GM08714 (cell line): ENCODE measurements around the gene SYP.
"Not testable (repeated sequence)": the region's sequence is repeated elsewhere in the genome, so short reads cannot be mapped to it uniquely, and the experiment has no call there.

Source experiments
- H3K4me3 ChIP-seq: fragments of 200-500 bp; sonication (Bioruptor generic); 2 replicates; pipeline ENCODE4 v1.5.1; 2014; ENCODE audit warnings: mild to moderate bottlenecking, low read length, inconsistent platforms
- ZNF274 ChIP-seq: IDR thresholded peaks from 2 replicates; pipeline ENCODE4 v1.6.1; 2012; ENCODE audit warnings: mild to moderate bottlenecking, low read depth, low read length

The SYP gene

GRCh38 chrX:49176421-49177326, 23.3 kb downstream of the SYP start:
- no peak for TF ChIP-seq ZNF274
- H3K4me3 ChIP-seq = no peak overlapping the region

- H3K4me3 ChIP-seq = no peak overlapping the region
- TF ChIP-seq ZNF274 = no peak
Observed at GRCh38 chrX:49175435-49176274, 24.3 kb downstream of the SYP start.

GRCh38 chrX:49174723-49175122, 25.3 kb downstream of the SYP start:
- no peak overlapping the region for H3K4me3 ChIP-seq
- no peak for TF ChIP-seq ZNF274

- not testable (repeated sequence) for H3K4me3 ChIP-seq
Observed at GRCh38 chrX:49173544-49173943, 26.4 kb downstream of the SYP start.

- no peak for TF ChIP-seq ZNF274
- peak overlapping the region; percentile 76; the same call in 1 of the 2 replicates for H3K4me3 ChIP-seq
Observed at GRCh38 chrX:49172280-49172780, 27.7 kb downstream of the SYP start.

- peak within 1 kb of the TSS; percentile 76 for H3K4me3 ChIP-seq
- no peak for TF ChIP-seq ZNF274
Observed at GRCh38 chrX:49171752-49172279, 28.2 kb downstream of the SYP start, which contains the start of gene PLP2. PLP2 (plus strand) TSS chrX:49171898; CDS start chrX:49172001, 103 bp downstream.

- peak overlapping the region; percentile 34; the same call in 1 of the 2 replicates for H3K4me3 ChIP-seq
Observed at GRCh38 chrX:49167740-49168108, 32.3 kb downstream of the SYP start.

GRCh38 chrX:49166914-49167739, 32.9 kb downstream of the SYP start:
- no peak for TF ChIP-seq ZNF274
- H3K4me3 ChIP-seq = peak overlapping the region; percentile 34; the same call in 1 of the 2 replicates

More at GRCh38 chrX:49167740-49168108, 32.3 kb downstream of the SYP start:
- no peak for TF ChIP-seq ZNF274

- TF ChIP-seq ZNF274 = no peak
- peak overlapping the region; percentile 34; the same call in 1 of the 2 replicates for H3K4me3 ChIP-seq
Observed at GRCh38 chrX:49165901-49166881, 33.8 kb downstream of the SYP start.

- TF ChIP-seq ZNF274 = no peak
Observed at GRCh38 chrX:49164589-49165360, 35.2 kb downstream of the SYP start.

GRCh38 chrX:49163555-49164419, 36.2 kb downstream of the SYP start:
- peak overlapping the region; percentile 38; the same call in 1 of the 2 replicates for H3K4me3 ChIP-seq
- TF ChIP-seq ZNF274 = no peak

More at GRCh38 chrX:49164589-49165360, 35.2 kb downstream of the SYP start:
- no peak overlapping the region for H3K4me3 ChIP-seq
